ENCODE data around the gene EDN2. TPM values are rescaled to one million over a fixed set of nuclear protein-coding genes. Genes with fewer than 3 reads are reported as not detected.

The EDN2 gene
- polyA plus RNA-seq, 1 experiment = 0.06 TPM

GRCh38 chr1:41436281-41437010 lies 48.0 kb downstream of the EDN2 start:
- no peak for DNase-seq (ENCODE audit: low read depth)
- no peak overlapping the region for H3K4me3 ChIP-seq (ENCODE audit: low read depth, low read length)
- no peak for TF ChIP-seq CTCF (IDR thresholded peaks at IDR 0.05; ENCODE audit: insufficient read depth, low read depth, low read length)
- ChIA-PET CTCF (interaction anchor here (1.1 to 1.6 kb wide), 2 partner anchors 10 to 154 kb away, joined by 4 to 5 read pairs; no protein-coding TSS in a partner anchor), POLR2A (no interaction called here)
- H3K27me3 ChIP-seq (ENCODE audit: control insufficient read depth, insufficient read depth, low read length) = peaks cover 7% of the 10 kb centered on the region
- H3K36me3 ChIP-seq (ENCODE audit: control insufficient read depth, insufficient read depth, low read length) = no peaks in the 10 kb centered on the region

DNA sequence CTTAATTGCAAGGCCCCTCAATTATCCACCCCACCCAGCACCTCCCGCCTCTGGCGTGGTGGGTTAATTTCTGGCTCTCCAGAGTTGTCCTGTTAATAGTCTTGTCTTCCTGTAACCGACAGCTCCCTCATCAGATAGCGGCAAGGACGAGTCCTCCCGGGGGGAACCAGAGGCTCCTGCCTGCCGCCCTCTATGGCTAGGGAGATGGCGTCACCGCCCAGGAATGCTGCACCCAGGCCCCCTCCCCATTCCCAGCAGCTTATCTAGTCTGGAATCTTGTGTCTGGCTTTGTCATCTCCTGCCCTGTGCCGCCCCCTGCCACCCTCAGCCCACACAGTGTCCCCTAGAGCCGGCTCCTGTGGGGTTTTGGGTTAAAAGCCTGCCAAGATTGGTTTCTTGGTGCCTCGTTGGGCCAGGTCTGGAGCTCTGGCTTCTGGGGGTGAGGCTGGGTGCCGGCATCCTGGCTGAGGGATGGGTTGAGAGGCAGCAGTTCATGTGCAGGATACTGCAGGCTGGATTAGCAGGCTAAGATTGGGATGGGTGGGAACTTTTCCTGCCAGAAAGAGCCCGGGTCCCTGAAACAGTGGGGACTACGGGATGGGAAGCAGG lies 48.8 kb downstream of the EDN2 start:
- no peaks in the 10 kb centered on the region for H3K36me3 ChIP-seq (ENCODE audit: control insufficient read depth, insufficient read depth, low read length)

DNA sequence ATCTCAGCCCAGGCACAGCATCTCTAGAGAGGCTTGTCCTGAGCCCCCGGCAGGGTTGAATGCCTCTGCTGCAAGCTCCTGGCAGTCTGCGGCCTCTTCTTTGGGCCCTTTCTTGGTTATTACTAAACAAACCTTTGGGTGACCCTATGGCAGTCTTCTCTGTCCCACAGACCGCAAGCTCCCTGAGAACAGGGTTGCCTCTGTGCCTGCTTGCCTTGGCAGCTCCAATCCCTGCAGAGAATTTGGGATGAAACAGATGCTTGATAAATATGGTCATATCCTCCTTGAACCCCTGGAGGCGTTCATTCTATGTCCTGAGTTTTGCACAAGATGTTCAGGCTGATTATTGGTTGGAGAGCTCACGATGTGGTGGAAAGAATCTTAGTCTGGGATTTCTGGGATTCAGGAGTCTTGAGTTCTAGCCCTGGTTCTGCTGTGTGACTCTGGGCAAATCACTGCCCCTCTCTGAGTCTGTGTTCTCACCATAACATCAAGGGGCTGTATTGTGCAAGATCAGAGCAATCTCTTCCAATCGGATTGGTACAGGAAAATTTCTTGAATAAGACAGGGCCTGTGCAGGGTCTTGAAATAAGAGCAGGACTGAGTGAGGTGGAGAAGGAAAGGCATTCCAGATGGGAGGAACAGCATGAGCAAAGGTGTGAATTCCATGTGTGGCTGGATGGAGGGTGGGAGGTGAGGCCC lies 49.6 kb downstream of the EDN2 start:
- ChIA-PET CTCF (interaction anchor here (0.7 to 4.6 kb wide), 6 partner anchors 10 to 166 kb away, joined by 3 to 38 read pairs (median 12); no protein-coding TSS in a partner anchor), POLR2A (no interaction called here)
- TF ChIP-seq CTCF (IDR thresholded peaks at IDR 0.05; ENCODE audit: insufficient read depth, low read depth, low read length) = no peak
- H3K4me3 ChIP-seq (ENCODE audit: low read depth, low read length) = no peak overlapping the region
- no peaks in the 10 kb centered on the region for H3K36me3 ChIP-seq (ENCODE audit: control insufficient read depth, insufficient read depth, low read length)
- no peak for DNase-seq (ENCODE audit: low read depth)
- H3K27me3 ChIP-seq (ENCODE audit: control insufficient read depth, insufficient read depth, low read length) = peaks cover 4% of the 10 kb centered on the region

More for the DNA sequence above, 48.8 kb downstream of the EDN2 start:
- DNase-seq (ENCODE audit: low read depth) = no peak
- Histone ChIP-seq H3K27me3 (ENCODE audit: control insufficient read depth, insufficient read depth, low read length) (peaks cover 7% of the 10 kb centered on the region), H3K4me3 (ENCODE audit: low read depth, low read length) (no peak overlapping the region)
- ChIA-PET CTCF (interaction anchor here (1.1 to 4.2 kb wide), 4 partner anchors 9 to 153 kb away, joined by 4 to 27 read pairs (median 4); no protein-coding TSS in a partner anchor), POLR2A (no interaction called here)
- no peak for TF ChIP-seq CTCF (IDR thresholded peaks at IDR 0.05; ENCODE audit: insufficient read depth, low read depth, low read length)

DNA sequence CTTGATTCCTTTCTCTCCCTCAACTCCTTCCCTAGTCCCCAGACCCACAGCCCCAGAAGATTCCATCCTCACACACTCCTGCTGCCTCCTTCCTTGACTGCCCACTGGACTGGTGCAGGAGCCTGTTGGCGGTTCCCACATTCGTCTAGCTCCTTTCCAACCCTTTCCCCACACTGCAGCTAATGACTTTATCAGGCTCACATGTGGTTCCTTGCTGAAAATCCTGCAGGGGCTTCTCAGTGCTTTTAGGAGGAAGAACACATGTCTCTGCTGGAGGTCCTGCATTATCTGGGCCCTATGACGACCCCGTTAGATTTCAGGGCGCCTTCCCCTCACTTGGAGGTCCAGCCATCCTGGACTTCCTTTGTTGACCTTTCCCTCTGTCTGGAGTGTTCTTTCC lies 50.2 kb downstream of the EDN2 start:
- TF ChIP-seq CTCF (IDR thresholded peaks at IDR 0.05; ENCODE audit: insufficient read depth, low read depth, low read length) = no peak
- CTCF ChIA-PET = interaction anchor here (0.7 to 5.1 kb wide), 9 partner anchors 10 to 167 kb away, joined by 3 to 56 read pairs (median 11); no protein-coding TSS in a partner anchor

DNA sequence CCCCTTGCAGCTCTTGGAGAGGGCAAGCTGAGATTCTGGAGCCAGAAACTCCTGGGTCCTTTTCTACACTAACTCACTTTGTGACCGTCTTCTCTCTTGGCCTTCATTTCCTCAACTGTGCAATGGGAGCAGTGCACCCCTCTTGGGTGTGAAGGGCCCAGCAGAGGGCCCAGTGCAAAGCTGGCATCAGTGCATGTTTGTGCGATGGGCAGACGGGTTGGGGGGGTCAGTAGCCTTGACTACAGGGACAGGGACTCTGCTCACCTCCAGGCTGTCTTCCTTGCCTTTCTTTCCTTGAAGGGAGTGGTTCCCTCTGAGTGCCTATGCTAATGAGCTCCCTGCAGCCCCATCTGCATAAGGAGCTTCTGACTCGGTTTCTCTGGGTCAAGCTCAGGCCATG lies 51.0 kb downstream of the EDN2 start:
- no peak for DNase-seq (ENCODE audit: low read depth)
- Histone ChIP-seq H3K27me3 (ENCODE audit: control insufficient read depth, insufficient read depth, low read length) (peaks cover 4% of the 10 kb centered on the region), H3K4me3 (ENCODE audit: low read depth, low read length) (no peak overlapping the region), H3K36me3 (ENCODE audit: control insufficient read depth, insufficient read depth, low read length) (no peaks in the 10 kb centered on the region)
- TF ChIP-seq CTCF (IDR thresholded peaks at IDR 0.05; ENCODE audit: insufficient read depth, low read depth, low read length) = no peak
- CTCF ChIA-PET = interaction anchor here (0.6 to 5.1 kb wide), 27 partner anchors 9 to 171 kb away, joined by 3 to 56 read pairs (median 4); no protein-coding TSS in a partner anchor
- POLR2A ChIA-PET = no interaction called here

More for the DNA sequence above, 50.2 kb downstream of the EDN2 start:
- Histone ChIP-seq H3K36me3 (ENCODE audit: control insufficient read depth, insufficient read depth, low read length) (no peaks in the 10 kb centered on the region), H3K27me3 (ENCODE audit: control insufficient read depth, insufficient read depth, low read length) (peaks cover 4% of the 10 kb centered on the region), H3K4me3 (ENCODE audit: low read depth, low read length) (no peak overlapping the region)
- POLR2A ChIA-PET = no interaction called here
- DNase-seq (ENCODE audit: low read depth) = no peak
